Stimulated activated naive B cell treated with anti-CD40 and anti-IgM and Interleukin-4, amounts not matched to agents 10 μg/mL and 1 μg/mL and 100 μg/mL, for 72 hours (primary cell): ENCODE results near the gene SPC24.
A peak's percentile ranks its signal among the peaks of the same experiment; 100 is the strongest.
"Not testable (repeated sequence)": the region's sequence is repeated elsewhere in the genome, so short reads cannot be mapped to it uniquely, and the experiment has no call there.

Experiments used
- ATAC-seq, 2 donors: fragments of 150-1000 bp; cut with Tn5 transposase; replicated peaks; 2 replicates each; pipeline ENCODE4 v1.10.0; 2021; ENCODE audit warnings: moderate library complexity in 1 of 2
- DNase-seq: peaks from one replicate; pipeline ENCODE4 v3.0.0; 2021
- H3K27ac Mint-ChIP-seq: one replicate; pipeline ENCODE4 v1.8.0; 2022; ENCODE audit warnings: mild to moderate bottlenecking, mixed read lengths
- H3K27me3 Mint-ChIP-seq, 2 donors: one replicate each; pipeline ENCODE4 v1.8.0; 2022; ENCODE audit warnings: mixed read lengths in 2 of 2
- H3K36me3 Mint-ChIP-seq, 2 donors: one replicate each; pipeline ENCODE4 v1.8.0; 2022; ENCODE audit warnings: mixed read lengths in 2 of 2, mild to moderate bottlenecking in 1 of 2
- H3K4me1 Mint-ChIP-seq, 2 donors: one replicate each; pipeline ENCODE4 v1.8.0; 2022; ENCODE audit warnings: mixed read lengths in 2 of 2, mild to moderate bottlenecking in 1 of 2
- H3K4me3 Mint-ChIP-seq, 2 donors: one replicate each; pipeline ENCODE4 v1.8.0; 2022; ENCODE audit warnings: mild to moderate bottlenecking in 2 of 2, mixed read lengths in 2 of 2, moderate library complexity in 1 of 2
- H3K9me3 Mint-ChIP-seq, 2 donors: one replicate each; pipeline ENCODE4 v1.8.0; 2022; ENCODE audit warnings: mixed read lengths in 2 of 2, mild to moderate bottlenecking in 1 of 2

SPC24 gene

GRCh38 chr19:11138601-11139300, 16.8 kb downstream of the SPC24 start:
- Mint-ChIP-seq H3K36me3 (peaks cover 3% of the 10 kb centered on the region in 2 donors), H3K27ac (no peak overlapping the region), H3K27me3 (peaks cover 35 to 45% of the 10 kb centered on the region in 2 donors), H3K4me3 (no peak overlapping the region), H3K4me1 (peaks cover 14 to 40% of the 10 kb centered on the region in 2 donors), H3K9me3 (no peaks in the 10 kb centered on the region)
- ATAC-seq (no peak), DNase-seq (no peak)

GRCh38 chr19:11137542-11138384, 17.8 kb downstream of the SPC24 start:
- Mint-ChIP-seq H3K36me3 (peaks cover 3 to 12% of the 10 kb centered on the region in 2 donors), H3K27ac (no peak overlapping the region)

GRCh38 chr19:11136400-11137101, 19.0 kb downstream of the SPC24 start:
- Mint-ChIP-seq H3K27me3 (peaks cover 29 to 37% of the 10 kb centered on the region in 2 donors), H3K9me3 (no peaks in the 10 kb centered on the region), H3K4me3 (no peak overlapping the region), H3K36me3 (peaks cover 10 to 22% of the 10 kb centered on the region in 2 donors), H3K27ac (no peak overlapping the region), H3K4me1 (peaks cover 9 to 22% of the 10 kb centered on the region in 2 donors)
- DNase-seq (no peak), ATAC-seq (no peak)

More at GRCh38 chr19:11137542-11138384, 17.8 kb downstream of the SPC24 start:
- Mint-ChIP-seq H3K9me3 (no peaks in the 10 kb centered on the region), H3K4me1 (peaks cover 11 to 30% of the 10 kb centered on the region in 2 donors), H3K27me3 (peaks cover 34 to 45% of the 10 kb centered on the region in 2 donors), H3K4me3 (peak overlapping the region; percentile 72 to 82)
- DNase-seq (peak; percentile 14), ATAC-seq (peak; percentile 56 to 65)

GRCh38 chr19:11131471-11131870, 24.1 kb downstream of the SPC24 start:
- peaks cover 44 to 54% of the 10 kb centered on the region in 2 donors for H3K36me3 Mint-ChIP-seq
- H3K27ac Mint-ChIP-seq, result peak overlapping the region; percentile 75

GRCh38 chr19:11130824-11131455, 24.6 kb downstream of the SPC24 start:
- Mint-ChIP-seq H3K36me3 (peaks cover 47 to 60% of the 10 kb centered on the region in 2 donors), H3K4me1 (peaks cover 0 to 2% of the 10 kb centered on the region in 2 donors), H3K27ac (peak overlapping the region; percentile 75), H3K4me3 (peak overlapping the region in 1 of 2 donors; percentile 6), H3K27me3 (peaks cover 3 to 7% of the 10 kb centered on the region in 2 donors), H3K9me3 (no peaks in the 10 kb centered on the region)
- DNase-seq, result peak; percentile 63
- ATAC-seq, result peak; percentile 88 to 89

More at GRCh38 chr19:11131471-11131870, 24.1 kb downstream of the SPC24 start:
- H3K4me3 Mint-ChIP-seq, result no peak overlapping the region
- ATAC-seq (no peak), DNase-seq (no peak)
- no peaks in the 10 kb centered on the region for H3K9me3 Mint-ChIP-seq
- H3K4me1 Mint-ChIP-seq, result peaks cover 0 to 2% of the 10 kb centered on the region in 2 donors
- peaks cover 3 to 9% of the 10 kb centered on the region in 2 donors for H3K27me3 Mint-ChIP-seq

- peaks cover 57% of the 10 kb centered on the region in 2 donors for H3K36me3 Mint-ChIP-seq
- peaks cover 0 to 2% of the 10 kb centered on the region in 2 donors for H3K4me1 Mint-ChIP-seq
- no peak overlapping the region for H3K27ac Mint-ChIP-seq
- H3K27me3 Mint-ChIP-seq, result peaks cover 0 to 7% of the 10 kb centered on the region in 2 donors
- DNase-seq, result no peak
- no peak for ATAC-seq
- no peak overlapping the region for H3K4me3 Mint-ChIP-seq
- no peaks in the 10 kb centered on the region for H3K9me3 Mint-ChIP-seq
These were observed 27.7 kb downstream of the SPC24 start for GRCh38 chr19:11127905-11128304.

- ATAC-seq (peak; percentile 82 to 84), DNase-seq (peak; percentile 34)
- Mint-ChIP-seq H3K4me3 (no peak overlapping the region), H3K36me3 (peaks cover 48 to 50% of the 10 kb centered on the region in 2 donors), H3K4me1 (peaks cover under 1 to 2% of the 10 kb centered on the region in 2 donors), H3K9me3 (no peaks in the 10 kb centered on the region), H3K27ac (no peak overlapping the region), H3K27me3 (peaks cover 0 to 7% of the 10 kb centered on the region in 2 donors)
These were observed 29.4 kb downstream of the SPC24 start for GRCh38 chr19:11125994-11126685.

- H3K9me3 Mint-ChIP-seq, H3K4me1 Mint-ChIP-seq, ATAC-seq, DNase-seq, H3K27ac Mint-ChIP-seq, H3K27me3 Mint-ChIP-seq, H3K4me3 Mint-ChIP-seq: not testable (repeated sequence)
- peaks cover 50 to 51% of the 10 kb centered on the region in 2 donors for H3K36me3 Mint-ChIP-seq
These were observed 31.4 kb downstream of the SPC24 start for GRCh38 chr19:11124157-11124556.

- peaks cover 51 to 57% of the 10 kb centered on the region in 2 donors for H3K36me3 Mint-ChIP-seq
- H3K4me3 Mint-ChIP-seq, result no peak overlapping the region
- no peak overlapping the region for H3K27ac Mint-ChIP-seq
- no peaks in the 10 kb centered on the region for H3K9me3 Mint-ChIP-seq
- DNase-seq (no peak), ATAC-seq (no peak)
- peaks cover 0 to 7% of the 10 kb centered on the region in 2 donors for H3K27me3 Mint-ChIP-seq
- peaks cover 0 to 6% of the 10 kb centered on the region in 2 donors for H3K4me1 Mint-ChIP-seq
These were observed 32.5 kb downstream of the SPC24 start for GRCh38 chr19:11123114-11123513.

GRCh38 chr19:11121963-11122362, 33.6 kb downstream of the SPC24 start:
- H3K27me3 Mint-ChIP-seq, H3K4me1 Mint-ChIP-seq, H3K27ac Mint-ChIP-seq, ATAC-seq, H3K4me3 Mint-ChIP-seq, H3K9me3 Mint-ChIP-seq, DNase-seq: not testable (repeated sequence)
- peaks cover 52 to 59% of the 10 kb centered on the region in 2 donors for H3K36me3 Mint-ChIP-seq

GRCh38 chr19:11116507-11116906, 39.1 kb downstream of the SPC24 start:
- peaks cover 2 to 13% of the 10 kb centered on the region in 2 donors for H3K4me1 Mint-ChIP-seq
- H3K27me3 Mint-ChIP-seq, result peaks cover 7% of the 10 kb centered on the region in 2 donors
- DNase-seq (no peak), ATAC-seq (no peak)
- H3K36me3 Mint-ChIP-seq, result peaks cover 71 to 79% of the 10 kb centered on the region in 2 donors
- no peak overlapping the region for H3K4me3 Mint-ChIP-seq
- H3K9me3 Mint-ChIP-seq, result no peaks in the 10 kb centered on the region
- H3K27ac Mint-ChIP-seq, result peak overlapping the region; percentile 76

- Mint-ChIP-seq H3K9me3 (no peaks in the 10 kb centered on the region), H3K36me3 (peaks cover 74 to 79% of the 10 kb centered on the region in 2 donors), H3K4me3 (no peak overlapping the region), H3K4me1 (peaks cover 2 to 11% of the 10 kb centered on the region in 2 donors), H3K27ac (no peak overlapping the region), H3K27me3 (peaks cover 7% of the 10 kb centered on the region in 2 donors)
- ATAC-seq (no peak), DNase-seq (no peak)
These were observed 39.6 kb downstream of the SPC24 start for GRCh38 chr19:11115895-11116446.

GRCh38 chr19:11115042-11115441, 40.5 kb downstream of the SPC24 start:
- ATAC-seq (no peak), DNase-seq (no peak)
- H3K9me3 Mint-ChIP-seq, result no peaks in the 10 kb centered on the region
- no peak overlapping the region for H3K27ac Mint-ChIP-seq
- peaks cover 7% of the 10 kb centered on the region in 2 donors for H3K27me3 Mint-ChIP-seq
- peaks cover 74 to 79% of the 10 kb centered on the region in 2 donors for H3K36me3 Mint-ChIP-seq
- H3K4me3 Mint-ChIP-seq, result no peak overlapping the region
- peaks cover 2 to 8% of the 10 kb centered on the region in 2 donors for H3K4me1 Mint-ChIP-seq
